GM19099 (cell line): ENCODE measurements around the gene ELAC1.

Experiments
- POLR2A ChIP-seq: IDR thresholded peaks from 3 replicates; pipeline ENCODE4 v1.6.1; 2011; ENCODE audit warnings: low read depth; ENCODE audit not compliant: insufficient read length; ENCODE audit errors: extremely low read depth

Gene ELAC1, protein sequence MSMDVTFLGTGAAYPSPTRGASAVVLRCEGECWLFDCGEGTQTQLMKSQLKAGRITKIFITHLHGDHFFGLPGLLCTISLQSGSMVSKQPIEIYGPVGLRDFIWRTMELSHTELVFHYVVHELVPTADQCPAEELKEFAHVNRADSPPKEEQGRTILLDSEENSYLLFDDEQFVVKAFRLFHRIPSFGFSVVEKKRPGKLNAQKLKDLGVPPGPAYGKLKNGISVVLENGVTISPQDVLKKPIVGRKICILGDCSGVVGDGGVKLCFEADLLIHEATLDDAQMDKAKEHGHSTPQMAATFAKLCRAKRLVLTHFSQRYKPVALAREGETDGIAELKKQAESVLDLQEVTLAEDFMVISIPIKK

DNA sequence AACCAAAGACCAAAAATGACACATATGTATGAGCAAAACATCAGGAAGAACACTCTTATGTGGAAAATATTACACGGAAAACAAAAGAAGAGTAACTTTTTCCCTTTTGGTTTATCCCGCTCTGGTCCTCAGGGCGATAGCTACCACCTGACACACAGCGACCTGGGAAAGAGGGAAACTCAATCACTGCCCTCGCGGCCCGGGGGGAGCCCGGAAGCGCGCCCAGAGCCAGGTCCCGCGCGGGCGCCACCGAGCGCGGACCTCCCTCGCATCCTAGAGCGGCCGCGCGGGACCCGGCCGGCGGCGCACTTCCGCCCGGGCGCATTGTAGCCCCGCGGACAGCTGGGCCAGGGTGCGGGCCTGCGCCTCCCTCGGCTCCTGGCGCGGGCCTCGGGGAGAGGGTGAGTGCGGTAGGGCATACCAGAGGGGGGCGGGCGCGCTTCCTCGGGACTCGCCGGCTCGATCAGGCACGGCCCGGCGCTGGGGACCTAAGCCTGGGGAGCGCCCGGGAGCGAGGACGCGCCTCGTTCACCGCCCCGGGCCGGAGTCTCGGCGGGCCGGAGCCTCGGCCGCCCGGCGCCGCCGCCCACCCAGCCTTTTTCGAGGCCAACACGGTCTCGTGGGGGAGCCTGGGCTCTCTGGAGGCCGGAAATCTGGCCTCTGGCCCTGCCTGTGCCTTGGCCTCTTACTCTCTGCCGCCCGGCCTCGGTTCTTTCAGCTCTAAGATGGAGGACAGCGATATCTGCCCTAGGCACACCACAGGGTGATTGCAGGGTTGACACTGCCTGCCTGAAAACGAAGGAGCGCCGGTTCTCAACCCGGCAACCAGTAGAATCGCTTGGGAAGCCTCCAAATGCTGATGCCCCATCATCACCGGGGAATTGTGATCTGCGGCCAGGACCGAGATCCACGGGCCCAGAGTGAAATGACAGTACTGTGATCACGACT, at the start of gene ELAC1:
Gene ELAC1 (plus strand): TSS at position 327 of the 948 bp plus-strand sequence. CDS start 6,365 bp downstream, outside the sequence.
- TF ChIP-seq POLR2A = peak; percentile 97

DNA sequence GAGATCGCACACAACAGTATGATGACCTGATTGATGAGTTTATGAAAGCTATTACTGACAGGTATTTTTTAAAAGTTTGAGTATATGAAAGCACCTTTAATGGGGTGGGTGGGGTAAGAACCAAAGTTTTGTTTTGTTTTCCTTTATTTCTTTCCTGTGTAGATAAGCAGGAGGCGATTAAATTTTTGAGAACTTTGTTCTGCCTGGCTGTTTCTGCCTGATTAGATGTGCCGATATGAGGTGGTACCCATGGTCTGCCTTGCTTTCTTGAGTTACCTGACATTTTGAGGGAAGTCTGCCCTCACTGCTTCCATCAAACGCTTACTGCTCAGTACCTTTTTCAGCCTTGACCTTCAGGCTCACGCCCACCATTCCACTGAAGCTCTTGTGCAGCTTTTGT, 49.7 kb upstream of the ELAC1 start:
- no peak for TF ChIP-seq POLR2A

DNA sequence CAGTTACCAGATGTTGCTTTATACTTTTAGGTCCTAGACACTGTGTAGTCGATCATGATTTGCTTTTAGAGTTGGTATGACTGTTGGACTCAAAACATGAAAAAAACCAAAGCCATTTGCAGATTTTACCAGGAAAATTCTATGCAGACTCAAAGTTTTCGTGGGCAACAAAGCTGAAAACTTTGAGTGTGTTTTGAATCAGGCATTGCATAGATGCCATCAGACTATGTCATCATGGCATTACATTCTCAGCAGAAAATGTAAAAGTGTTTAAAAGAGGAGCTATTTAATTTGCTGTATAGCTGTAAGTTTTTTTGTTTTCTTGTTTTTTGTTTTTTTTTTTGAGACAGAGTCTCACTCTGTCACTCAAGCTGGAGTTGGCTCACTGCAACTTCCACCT, 43.5 kb upstream of the ELAC1 start:
- no peak for TF ChIP-seq POLR2A

DNA sequence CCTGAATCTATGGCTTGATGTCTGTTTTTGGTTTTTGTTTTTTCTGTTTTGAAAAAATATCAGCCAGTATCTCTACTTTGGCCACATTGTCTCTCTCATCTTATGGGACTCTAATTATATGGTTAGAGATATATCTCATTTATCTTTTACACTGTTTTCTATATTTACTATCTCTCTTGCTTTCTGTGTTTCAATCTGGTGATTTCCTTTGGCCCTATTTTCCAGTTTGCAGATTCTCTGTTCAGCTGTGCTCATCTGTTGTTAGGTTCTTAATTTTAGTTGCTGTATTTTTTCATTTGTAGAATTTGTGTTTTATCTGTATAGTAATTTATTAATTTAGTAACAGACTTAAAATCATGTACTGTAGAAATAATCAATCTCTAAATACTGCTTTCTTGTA, 41.3 kb upstream of the ELAC1 start:
- no peak for TF ChIP-seq POLR2A

DNA sequence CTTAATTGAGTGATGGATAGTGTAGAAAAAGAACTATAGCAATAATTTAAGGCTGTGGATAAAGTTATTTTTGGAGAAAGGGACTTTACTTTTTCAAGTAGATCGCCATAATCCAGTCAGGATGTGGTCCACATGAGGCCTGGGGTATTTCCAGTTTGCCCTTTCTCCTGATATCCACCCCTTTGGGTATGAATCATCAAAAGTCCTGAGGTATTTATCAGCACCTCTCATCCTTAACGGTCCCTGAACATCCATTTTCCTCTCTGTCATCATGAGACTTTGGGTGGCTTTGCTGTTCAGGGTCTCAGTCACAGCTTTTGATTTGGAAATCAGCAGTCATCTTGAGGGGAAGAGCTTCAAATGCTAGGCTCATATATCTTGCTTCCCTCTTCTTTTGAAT, 39.3 kb upstream of the ELAC1 start:
- TF ChIP-seq POLR2A = no peak

DNA sequence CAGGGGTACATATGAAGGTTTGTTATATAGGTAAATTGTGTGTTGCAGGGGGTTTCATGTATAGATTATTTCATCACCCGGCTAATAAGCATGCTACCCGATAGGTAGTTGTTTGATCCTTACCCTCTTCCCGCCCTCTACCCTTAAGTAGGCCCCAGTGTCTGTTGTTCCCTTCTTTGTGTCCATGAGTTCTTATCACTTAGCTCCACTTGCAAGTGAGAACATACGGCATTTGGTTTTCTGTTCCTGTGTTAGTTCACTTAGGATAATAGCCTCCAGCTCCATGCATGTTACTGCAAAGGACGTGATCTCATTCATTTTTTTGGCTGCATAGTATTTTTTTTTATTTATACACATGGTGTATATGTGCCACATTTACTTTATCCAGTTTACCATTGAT, 34.2 kb upstream of the ELAC1 start:
- no peak for TF ChIP-seq POLR2A

DNA sequence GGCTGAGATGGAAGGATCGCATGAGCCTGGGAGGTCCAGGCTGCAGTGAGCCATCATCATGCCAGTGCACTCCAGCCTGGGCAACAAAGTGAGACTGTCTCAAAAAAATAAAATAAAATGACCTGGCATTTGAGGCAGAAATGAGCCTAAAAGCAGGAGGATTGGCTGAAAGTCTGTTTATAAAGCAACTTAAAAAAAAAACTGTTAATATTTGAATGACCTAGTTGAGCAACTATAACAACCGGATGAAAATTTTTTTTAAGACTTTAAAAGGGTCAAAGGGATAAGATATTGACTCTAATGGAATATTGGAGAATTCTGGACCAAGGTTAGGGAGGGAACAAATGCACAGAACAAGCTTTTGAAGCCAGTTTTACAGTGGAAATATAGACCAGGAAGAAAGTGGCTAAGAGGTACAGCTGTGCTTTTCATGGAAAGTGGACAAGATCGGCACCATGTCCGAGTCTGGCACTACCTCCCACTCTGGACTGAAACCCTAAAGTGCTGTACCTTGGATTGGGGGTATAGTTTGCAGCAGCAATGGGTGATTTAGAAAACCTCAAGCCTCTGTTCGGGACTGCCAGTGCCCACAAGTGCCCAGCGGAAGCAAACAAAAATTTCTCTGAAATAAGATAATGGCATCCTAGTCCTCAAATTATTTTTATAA, 33.2 kb upstream of the ELAC1 start:
- no peak for TF ChIP-seq POLR2A

DNA sequence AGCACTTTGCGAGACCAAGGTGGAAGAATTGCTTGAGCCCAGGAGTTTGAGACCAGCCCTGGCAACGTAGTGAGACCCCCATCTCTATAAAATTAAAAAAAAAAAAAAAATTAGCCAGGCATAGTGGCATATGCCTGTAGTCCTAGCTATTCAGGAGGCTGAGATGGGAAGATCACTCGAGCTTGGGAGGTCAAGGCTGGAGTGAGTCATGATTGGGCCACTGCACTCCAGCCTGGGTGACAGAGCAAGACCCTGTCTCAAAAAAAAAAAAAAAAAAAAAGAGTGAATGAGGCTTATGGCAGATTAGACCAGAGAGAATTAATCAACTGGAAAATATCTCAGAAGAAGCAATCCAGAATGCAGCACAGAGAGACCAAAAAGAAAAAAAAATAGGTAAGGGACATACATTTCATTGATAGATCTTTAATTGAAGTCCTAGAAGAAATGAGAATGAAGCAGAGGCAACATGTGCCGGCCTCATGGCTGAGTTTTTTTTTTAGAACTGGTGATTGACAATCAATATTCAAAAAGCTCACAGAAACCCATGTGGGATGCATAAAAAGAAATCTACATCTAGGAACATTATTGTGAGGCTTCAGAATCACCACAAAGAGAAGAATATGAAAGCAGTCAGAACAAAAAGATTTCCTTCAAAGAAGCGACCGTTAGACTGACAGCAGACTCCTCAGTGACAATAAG, 32.2 kb upstream of the ELAC1 start:
- TF ChIP-seq POLR2A = no peak

DNA sequence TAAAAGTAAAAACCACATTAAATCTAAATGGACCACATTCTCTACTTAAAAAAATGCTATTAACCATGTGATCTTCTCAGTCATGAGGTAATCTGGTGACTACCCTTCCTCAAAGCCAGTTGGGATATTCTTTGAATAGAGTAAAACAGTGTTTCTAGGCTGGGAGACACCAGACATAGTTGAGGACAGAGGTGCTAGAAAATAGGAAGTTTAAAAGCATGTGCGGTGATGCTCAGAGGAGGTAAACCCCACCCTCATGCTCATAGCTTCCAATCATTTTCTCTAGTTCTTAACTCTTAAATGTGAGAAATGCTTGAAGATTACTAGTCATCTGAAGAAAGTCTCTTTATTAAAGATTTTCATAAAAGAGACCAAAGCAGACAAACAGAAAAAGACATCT, 30.7 kb upstream of the ELAC1 start:
- TF ChIP-seq POLR2A = no peak

DNA sequence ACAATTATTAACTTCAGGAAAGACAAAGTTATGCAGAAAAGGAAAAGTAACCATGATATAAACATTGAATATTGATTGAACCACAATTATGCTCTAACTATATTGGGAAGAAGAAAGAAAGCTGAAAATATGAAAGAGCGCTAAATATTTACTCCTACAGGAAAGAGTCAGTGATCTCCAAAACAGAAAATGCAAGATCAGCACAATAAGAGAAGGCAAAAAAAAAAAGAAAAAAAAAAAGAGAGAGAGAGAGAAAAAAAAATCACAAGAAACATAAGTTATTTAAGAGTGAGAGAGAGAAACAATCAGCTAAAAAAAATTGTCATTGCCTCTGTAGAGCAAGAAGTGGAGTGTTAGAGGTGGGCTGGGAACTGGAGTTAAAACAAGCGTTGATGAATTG, 28.9 kb upstream of the ELAC1 start:
- TF ChIP-seq POLR2A = no peak

DNA sequence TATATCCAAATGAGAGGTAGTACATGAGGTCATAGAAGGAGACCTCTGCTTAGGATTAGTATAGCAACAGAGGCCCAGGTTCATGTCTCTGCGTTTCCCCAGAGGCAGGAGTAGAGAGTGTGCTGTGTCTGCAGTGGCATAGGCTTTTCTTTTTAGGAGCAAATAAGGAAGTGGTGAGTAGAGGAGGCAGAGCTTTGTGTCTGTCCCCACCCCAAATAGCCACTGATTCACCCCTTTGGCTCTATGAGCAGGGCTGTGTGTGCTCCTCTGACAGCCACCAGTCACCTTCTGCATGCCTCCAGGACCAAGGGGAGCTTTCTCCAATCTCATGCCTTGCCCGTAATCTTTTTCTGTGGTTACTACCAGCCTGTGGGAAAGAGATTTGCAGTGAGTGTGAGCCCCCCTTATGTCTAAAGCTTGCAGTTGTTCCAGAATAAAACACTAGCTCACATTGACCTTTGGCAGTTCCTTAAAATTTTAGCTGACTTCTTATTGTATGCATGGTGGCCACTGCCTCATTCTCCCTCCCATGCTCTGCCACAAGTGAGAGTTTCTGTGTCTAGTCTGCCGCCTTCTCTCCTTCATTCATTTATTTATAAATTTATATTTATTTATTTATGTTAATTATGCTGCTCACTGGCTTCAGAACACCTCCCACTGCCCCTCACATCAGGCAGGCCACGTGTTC, 23.5 kb upstream of the ELAC1 start:
- TF ChIP-seq POLR2A = no peak

DNA sequence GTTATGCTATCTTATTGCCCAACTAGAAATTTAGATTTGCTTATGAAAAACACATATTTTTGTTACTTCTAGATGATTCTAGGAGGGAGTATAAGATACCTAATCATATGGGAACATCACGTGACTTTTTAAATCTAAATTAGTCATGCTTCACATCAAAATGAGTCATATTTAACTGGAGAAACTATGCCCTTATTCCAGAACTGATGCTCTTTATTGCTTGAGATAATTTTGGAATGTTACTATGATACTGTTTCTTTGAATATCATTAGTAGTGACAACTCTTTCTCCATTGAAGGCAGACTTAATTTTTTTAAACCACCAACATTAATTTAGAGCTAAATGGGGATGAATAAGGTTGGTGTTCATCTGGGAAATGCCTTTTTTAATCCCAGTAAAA, 19.9 kb upstream of the ELAC1 start:
- no peak for TF ChIP-seq POLR2A

DNA sequence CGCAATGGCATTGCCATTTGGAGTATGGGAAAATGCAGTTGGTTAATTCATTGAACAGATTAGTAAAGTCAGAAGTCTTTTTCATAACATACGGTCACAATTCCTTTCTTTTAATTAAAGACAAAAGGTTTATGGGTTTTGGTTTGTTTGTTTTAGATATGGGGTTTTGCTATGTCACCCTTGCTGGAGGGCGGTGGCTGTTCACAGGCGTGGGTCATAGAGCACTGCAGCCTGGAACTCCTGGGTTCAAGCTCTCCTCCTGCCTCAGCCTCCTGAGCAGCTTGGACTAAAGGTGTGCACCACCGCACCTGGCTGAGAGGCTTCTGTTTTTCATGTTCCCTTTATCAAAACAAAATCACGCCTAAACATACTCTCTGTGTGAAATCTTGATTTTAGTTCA, 18.7 kb upstream of the ELAC1 start:
- no peak for TF ChIP-seq POLR2A

DNA sequence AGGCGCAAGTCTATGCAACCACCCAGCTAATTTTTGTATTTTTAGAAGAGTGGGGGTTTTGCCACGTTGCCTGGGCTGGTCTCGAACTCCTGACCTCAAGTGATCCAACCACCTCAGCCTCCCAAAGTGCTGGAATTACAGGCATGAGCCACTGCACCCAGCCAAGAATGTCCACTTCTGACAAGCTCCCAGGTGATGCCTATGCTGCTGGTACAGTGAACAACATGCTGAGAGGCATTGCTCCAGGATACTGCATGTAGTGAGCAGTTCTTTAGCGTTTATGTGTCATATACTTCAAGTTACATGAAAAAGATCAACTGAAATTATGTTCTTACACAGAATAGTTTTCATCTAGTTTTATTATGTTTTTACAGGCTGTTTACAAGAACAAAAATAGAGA, 17.2 kb upstream of the ELAC1 start:
- TF ChIP-seq POLR2A = no peak

DNA sequence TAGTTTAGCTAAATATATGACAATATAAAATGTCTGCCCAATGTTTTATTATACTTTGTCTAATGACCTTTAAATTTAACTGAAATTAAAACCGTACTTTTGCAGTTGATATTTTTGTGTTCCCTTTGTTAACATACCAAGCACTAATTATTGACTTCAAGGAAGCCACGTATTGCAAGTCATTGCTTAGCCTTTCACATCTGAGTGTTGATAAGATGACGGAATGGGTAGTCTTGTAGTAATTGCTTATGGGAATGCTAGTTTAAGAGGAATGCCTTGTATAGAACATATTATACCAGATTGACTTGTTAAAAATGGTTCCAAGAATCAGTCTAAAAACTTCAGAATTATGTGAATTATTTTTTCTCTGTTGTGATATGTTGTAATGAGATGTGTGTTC, 14.0 kb upstream of the ELAC1 start:
- no peak for TF ChIP-seq POLR2A

DNA sequence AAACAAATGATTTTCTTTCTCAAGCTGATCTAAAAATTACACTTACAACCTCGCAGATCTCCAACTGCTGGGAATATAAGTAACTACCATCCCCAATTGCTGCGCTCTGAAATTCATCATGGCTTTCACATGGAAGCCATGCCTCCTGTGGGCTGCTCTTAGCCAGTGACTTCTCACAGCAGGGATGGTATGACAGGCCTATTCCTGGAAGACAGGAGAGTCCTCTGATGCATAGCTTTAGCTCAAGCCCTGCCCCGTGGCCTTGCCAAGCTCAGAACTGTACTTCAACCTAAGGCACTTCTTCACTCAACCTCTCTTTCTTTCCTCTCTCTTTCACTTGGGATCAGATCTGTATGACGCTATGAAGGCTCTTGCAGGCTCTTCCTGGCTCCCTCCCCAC, 12.6 kb upstream of the ELAC1 start:
- no peak for TF ChIP-seq POLR2A
